GM20000 (cell line): ENCODE results near the gene RANBP10.

Experiments used
- DNase-seq: peaks from one replicate; pipeline ENCODE4 v3.0.0; 2012; ENCODE audit warnings: low spot score
- CTCF ChIP-seq: IDR thresholded peaks from 2 replicates; pipeline ENCODE4 v1.5.1; 2012; ENCODE audit warnings: mild to moderate bottlenecking, control low read depth; ENCODE audit errors: extremely low read depth, missing control alignments

The RANBP10 gene

DNA sequence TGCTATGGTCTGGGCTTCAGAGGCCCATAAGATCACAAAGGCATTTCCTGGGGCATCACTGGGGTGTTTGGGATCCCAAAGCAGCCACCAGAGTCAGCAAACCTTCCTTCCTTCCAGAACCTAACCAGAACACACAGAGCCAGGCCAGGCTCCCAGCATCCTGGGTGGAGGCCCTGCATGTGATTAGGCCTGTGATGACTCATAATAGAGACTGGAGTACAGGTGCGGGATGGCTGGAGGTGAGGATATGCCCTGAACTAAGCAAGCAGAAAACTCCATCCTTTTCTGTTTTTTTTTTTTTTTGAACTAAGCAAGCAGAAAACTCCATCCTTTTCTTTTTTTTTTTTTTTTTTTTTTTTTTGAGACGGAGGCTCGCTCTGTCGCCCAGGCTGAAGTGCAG is 69.5 kb downstream of the RANBP10 start:
- no peak for DNase-seq

GRCh38 chr16:67734731-67735201 is 71.6 kb downstream of the RANBP10 start:
- TF ChIP-seq CTCF, result no peak
- no peak for DNase-seq

More for the DNA sequence above, 69.5 kb downstream of the RANBP10 start:
- TF ChIP-seq CTCF, result no peak

GRCh38 chr16:67733734-67734470 is 72.5 kb downstream of the RANBP10 start:
- DNase-seq, result no peak
- no peak for TF ChIP-seq CTCF

DNA sequence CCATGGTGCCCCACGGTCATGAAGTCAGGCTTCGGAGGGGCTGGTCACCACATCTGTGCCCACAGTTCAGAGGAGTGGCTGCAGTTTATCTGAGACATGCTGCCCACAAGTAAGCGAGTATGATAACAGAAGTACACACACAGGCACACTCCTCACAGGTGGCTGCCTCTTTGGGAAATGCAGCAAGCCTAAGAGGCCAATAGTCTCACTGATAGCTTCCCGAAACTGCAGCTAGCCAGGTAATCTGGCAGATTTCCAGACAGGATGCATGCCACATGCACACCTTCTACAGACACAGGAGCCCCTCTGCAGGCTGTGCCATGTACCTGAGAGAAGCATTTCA is 74.6 kb downstream of the RANBP10 start:
- TF ChIP-seq CTCF, result no peak
- no peak for DNase-seq

GRCh38 chr16:67731071-67731752 is 75.1 kb downstream of the RANBP10 start:
- no peak for DNase-seq

GRCh38 chr16:67730326-67730725 is 76.0 kb downstream of the RANBP10 start:
- no peak for DNase-seq
- no peak for TF ChIP-seq CTCF

More at GRCh38 chr16:67731071-67731752, 75.1 kb downstream of the RANBP10 start:
- TF ChIP-seq CTCF, result no peak

- no peak for TF ChIP-seq CTCF
- no peak for DNase-seq
These were observed 76.6 kb downstream of the RANBP10 start for GRCh38 chr16:67729636-67730248.
